ENCODE data around the gene RBM44.
"Not testable (repeated sequence)": the region's sequence is repeated elsewhere in the genome, so short reads cannot be mapped to it uniquely, and the experiment has no call there.

The RBM44 gene

GRCh38 chr2:237779521-237779920 is 19.1 kb upstream of the RBM44 start:
- H3K4me1 ChIP-seq (ENCODE audit: control insufficient read depth, insufficient read depth, low read length), result no peaks in the 10 kb centered on the region
- WGBS (ENCODE audit: insufficient coverage, insufficient read length), result no CpG with 5 or more reads among the region's 14 CpGs
- no peak for DNase-seq (ENCODE audit: low read depth, low spot score)
- H3K9me3 ChIP-seq (ENCODE audit: control insufficient read depth, insufficient read depth, low read length), result no peaks in the 10 kb centered on the region
- H3K4me3 ChIP-seq (ENCODE audit: low read length), result no peak overlapping the region
- no peaks in the 10 kb centered on the region; the same call in 1 of the 2 replicates for H3K36me3 ChIP-seq (ENCODE audit: control insufficient read depth, insufficient read depth, low read length)
- H3K27ac ChIP-seq (ENCODE audit: low read length), result no peak overlapping the region
- H3K27me3 ChIP-seq (ENCODE audit: control insufficient read depth, insufficient read depth, low read length), result no peaks in the 10 kb centered on the region

GRCh38 chr2:237782181-237782580 is 16.4 kb upstream of the RBM44 start:
- Histone ChIP-seq H3K27ac (ENCODE audit: low read length) (no peak overlapping the region), H3K4me3 (ENCODE audit: low read length) (no peak overlapping the region), H3K9me3 (ENCODE audit: control insufficient read depth, insufficient read depth, low read length) (no peaks in the 10 kb centered on the region; the same call in 1 of the 2 replicates), H3K36me3 (ENCODE audit: control insufficient read depth, insufficient read depth, low read length) (no peaks in the 10 kb centered on the region; the same call in 1 of the 2 replicates), H3K27me3 (ENCODE audit: control insufficient read depth, insufficient read depth, low read length) (no peaks in the 10 kb centered on the region), H3K4me1 (ENCODE audit: control insufficient read depth, insufficient read depth, low read length) (no peaks in the 10 kb centered on the region)
- WGBS (ENCODE audit: insufficient coverage, insufficient read length), result no CpG with 5 or more reads among the region's 7 CpGs
- no peak for DNase-seq (ENCODE audit: low read depth, low spot score)

GRCh38 chr2:237783678-237784077 is 14.9 kb upstream of the RBM44 start:
- not testable (repeated sequence) for H3K4me1 ChIP-seq (ENCODE audit: control insufficient read depth, insufficient read depth, low read length); DNase-seq (ENCODE audit: low read depth, low spot score); H3K27me3 ChIP-seq (ENCODE audit: control insufficient read depth, insufficient read depth, low read length); H3K4me3 ChIP-seq (ENCODE audit: low read length); H3K27ac ChIP-seq (ENCODE audit: low read length); H3K36me3 ChIP-seq (ENCODE audit: control insufficient read depth, insufficient read depth, low read length); H3K9me3 ChIP-seq (ENCODE audit: control insufficient read depth, insufficient read depth, low read length)
- WGBS (ENCODE audit: insufficient coverage, insufficient read length), result no CpG with 5 or more reads among the region's 5 CpGs

GRCh38 chr2:237786936-237787335 is 11.6 kb upstream of the RBM44 start:
- no CpG with 5 or more reads among the region's 4 CpGs for WGBS (ENCODE audit: insufficient coverage, insufficient read length)

GRCh38 chr2:237790353-237790752 is 8.2 kb upstream of the RBM44 start:
- Histone ChIP-seq H3K4me1 (ENCODE audit: control insufficient read depth, insufficient read depth, low read length) (no peaks in the 10 kb centered on the region), H3K9me3 (ENCODE audit: control insufficient read depth, insufficient read depth, low read length) (no peaks in the 10 kb centered on the region; the same call in 1 of the 2 replicates), H3K27me3 (ENCODE audit: control insufficient read depth, insufficient read depth, low read length) (no peaks in the 10 kb centered on the region), H3K36me3 (ENCODE audit: control insufficient read depth, insufficient read depth, low read length) (no peaks in the 10 kb centered on the region), H3K27ac (ENCODE audit: low read length) (no peak overlapping the region), H3K4me3 (ENCODE audit: low read length) (no peak overlapping the region)
- no peak for DNase-seq (ENCODE audit: low read depth, low spot score)
- no CpG with 5 or more reads among the region's 4 CpGs for WGBS (ENCODE audit: insufficient coverage, insufficient read length)

More at GRCh38 chr2:237786936-237787335, 11.6 kb upstream of the RBM44 start:
- DNase-seq (ENCODE audit: low read depth, low spot score), result no peak
- no peaks in the 10 kb centered on the region; the same call in 1 of the 2 replicates for H3K9me3 ChIP-seq (ENCODE audit: control insufficient read depth, insufficient read depth, low read length)
- H3K4me1 ChIP-seq (ENCODE audit: control insufficient read depth, insufficient read depth, low read length), result no peaks in the 10 kb centered on the region
- no peak overlapping the region for H3K27ac ChIP-seq (ENCODE audit: low read length)
- H3K27me3 ChIP-seq (ENCODE audit: control insufficient read depth, insufficient read depth, low read length), result no peaks in the 10 kb centered on the region
- no peak overlapping the region for H3K4me3 ChIP-seq (ENCODE audit: low read length)
- no peaks in the 10 kb centered on the region for H3K36me3 ChIP-seq (ENCODE audit: control insufficient read depth, insufficient read depth, low read length)

GRCh38 chr2:237791977-237792727 is 6.4 kb upstream of the RBM44 start:
- no peak overlapping the region for H3K27ac ChIP-seq (ENCODE audit: low read length)
- H3K4me1 ChIP-seq (ENCODE audit: control insufficient read depth, insufficient read depth, low read length), result no peaks in the 10 kb centered on the region
- no peak for DNase-seq (ENCODE audit: low read depth, low spot score)
- H3K27me3 ChIP-seq (ENCODE audit: control insufficient read depth, insufficient read depth, low read length), result no peaks in the 10 kb centered on the region
- no peak overlapping the region for H3K4me3 ChIP-seq (ENCODE audit: low read length)
- WGBS (ENCODE audit: insufficient coverage, insufficient read length), result no CpG with 5 or more reads among the region's 6 CpGs
- H3K36me3 ChIP-seq (ENCODE audit: control insufficient read depth, insufficient read depth, low read length), result no peaks in the 10 kb centered on the region
- H3K9me3 ChIP-seq (ENCODE audit: control insufficient read depth, insufficient read depth, low read length), result no peaks in the 10 kb centered on the region

- WGBS (ENCODE audit: insufficient coverage, insufficient read length), result no CpG with 5 or more reads among the region's 3 CpGs
- no peak overlapping the region for H3K4me3 ChIP-seq (ENCODE audit: low read length)
- no peaks in the 10 kb centered on the region for H3K9me3 ChIP-seq (ENCODE audit: control insufficient read depth, insufficient read depth, low read length)
- no peak overlapping the region for H3K27ac ChIP-seq (ENCODE audit: low read length)
- H3K27me3 ChIP-seq (ENCODE audit: control insufficient read depth, insufficient read depth, low read length), result no peaks in the 10 kb centered on the region
- H3K36me3 ChIP-seq (ENCODE audit: control insufficient read depth, insufficient read depth, low read length), result no peaks in the 10 kb centered on the region
- no peak for DNase-seq (ENCODE audit: low read depth, low spot score)
- no peaks in the 10 kb centered on the region for H3K4me1 ChIP-seq (ENCODE audit: control insufficient read depth, insufficient read depth, low read length)
Measured at GRCh38 chr2:237797253-237797652, 1.3 kb upstream of the RBM44 start.

- Histone ChIP-seq H3K27me3 (ENCODE audit: control insufficient read depth, insufficient read depth, low read length) (no peaks in the 10 kb centered on the region), H3K4me3 (ENCODE audit: low read length) (no peak overlapping the region), H3K27ac (ENCODE audit: low read length) (no peak overlapping the region), H3K4me1 (ENCODE audit: control insufficient read depth, insufficient read depth, low read length) (no peaks in the 10 kb centered on the region), H3K9me3 (ENCODE audit: control insufficient read depth, insufficient read depth, low read length) (no peaks in the 10 kb centered on the region), H3K36me3 (ENCODE audit: control insufficient read depth, insufficient read depth, low read length) (no peaks in the 10 kb centered on the region)
- no peak for DNase-seq (ENCODE audit: low read depth, low spot score)
- WGBS (ENCODE audit: insufficient coverage, insufficient read length), result no CpG with 5 or more reads among the region's 34 CpGs
Measured at GRCh38 chr2:237799060-237799428, 465 bp downstream of the RBM44 start.

GRCh38 chr2:237801466-237801865 is 2.9 kb downstream of the RBM44 start:
- no peaks in the 10 kb centered on the region for H3K4me1 ChIP-seq (ENCODE audit: control insufficient read depth, insufficient read depth, low read length)

GRCh38 chr2:237806334-237806733 is 7.8 kb downstream of the RBM44 start:
- no peak for DNase-seq (ENCODE audit: low read depth, low spot score)
- no peaks in the 10 kb centered on the region for H3K36me3 ChIP-seq (ENCODE audit: control insufficient read depth, insufficient read depth, low read length)
- H3K4me1 ChIP-seq (ENCODE audit: control insufficient read depth, insufficient read depth, low read length), result no peaks in the 10 kb centered on the region
- WGBS (ENCODE audit: insufficient coverage, insufficient read length), result no CpG with 5 or more reads among the region's 2 CpGs
- H3K9me3 ChIP-seq (ENCODE audit: control insufficient read depth, insufficient read depth, low read length), result no peaks in the 10 kb centered on the region
- no peak overlapping the region for H3K4me3 ChIP-seq (ENCODE audit: low read length)
- H3K27me3 ChIP-seq (ENCODE audit: control insufficient read depth, insufficient read depth, low read length), result no peaks in the 10 kb centered on the region
- no peak overlapping the region for H3K27ac ChIP-seq (ENCODE audit: low read length)

More at GRCh38 chr2:237801466-237801865, 2.9 kb downstream of the RBM44 start:
- no peaks in the 10 kb centered on the region for H3K36me3 ChIP-seq (ENCODE audit: control insufficient read depth, insufficient read depth, low read length)
- no peak overlapping the region for H3K4me3 ChIP-seq (ENCODE audit: low read length)
- H3K9me3 ChIP-seq (ENCODE audit: control insufficient read depth, insufficient read depth, low read length), result no peaks in the 10 kb centered on the region
- H3K27ac ChIP-seq (ENCODE audit: low read length), result no peak overlapping the region
- no peaks in the 10 kb centered on the region for H3K27me3 ChIP-seq (ENCODE audit: control insufficient read depth, insufficient read depth, low read length)
- no peak for DNase-seq (ENCODE audit: low read depth, low spot score)
- WGBS (ENCODE audit: insufficient coverage, insufficient read length), result no CpG with 5 or more reads among the region's 2 CpGs

- H3K4me3 ChIP-seq (ENCODE audit: low read length), result no peak overlapping the region
- no peaks in the 10 kb centered on the region for H3K36me3 ChIP-seq (ENCODE audit: control insufficient read depth, insufficient read depth, low read length)
- H3K9me3 ChIP-seq (ENCODE audit: control insufficient read depth, insufficient read depth, low read length), result no peaks in the 10 kb centered on the region
- H3K27me3 ChIP-seq (ENCODE audit: control insufficient read depth, insufficient read depth, low read length), result no peaks in the 10 kb centered on the region
- DNase-seq (ENCODE audit: low read depth, low spot score), result no peak
- H3K4me1 ChIP-seq (ENCODE audit: control insufficient read depth, insufficient read depth, low read length), result no peaks in the 10 kb centered on the region
- no peak overlapping the region for H3K27ac ChIP-seq (ENCODE audit: low read length)
- WGBS (ENCODE audit: insufficient coverage, insufficient read length), result no CpG with 5 or more reads among the region's 1 CpG
Measured at GRCh38 chr2:237815637-237816036, 17.1 kb downstream of the RBM44 start.

Data from iPS DF 6.9 (cell line).